ENCODE data around the gene EXOC6B.

Gene EXOC6B

DNA sequence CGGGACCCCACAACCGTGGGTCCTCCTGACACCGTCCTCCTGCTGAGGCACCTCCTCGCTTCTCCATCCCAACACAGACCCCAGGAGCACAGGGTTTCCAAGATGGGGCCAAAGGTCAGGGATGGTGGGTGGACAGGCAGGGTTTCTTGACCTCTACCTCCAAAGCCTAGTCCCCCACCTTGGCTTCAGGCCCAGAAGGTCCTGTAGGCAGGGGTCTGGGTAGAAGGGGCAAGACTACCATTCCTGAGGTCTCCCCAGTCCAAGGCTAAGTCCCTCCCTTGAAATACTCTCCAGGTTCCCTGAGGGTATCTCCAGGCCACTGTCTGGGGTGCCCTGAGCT, 685.2 kb downstream of the EXOC6B start:
- H3K79me2 ChIP-seq (ENCODE audit: insufficient read depth, low read length), result no peaks in the 10 kb centered on the region
- no peak for TF ChIP-seq EZH2 (IDR thresholded peaks at IDR 0.05; ENCODE audit: borderline replicate concordance, low read depth, low read length, severe bottlenecking)
- TF ChIP-seq, protein P1, sequence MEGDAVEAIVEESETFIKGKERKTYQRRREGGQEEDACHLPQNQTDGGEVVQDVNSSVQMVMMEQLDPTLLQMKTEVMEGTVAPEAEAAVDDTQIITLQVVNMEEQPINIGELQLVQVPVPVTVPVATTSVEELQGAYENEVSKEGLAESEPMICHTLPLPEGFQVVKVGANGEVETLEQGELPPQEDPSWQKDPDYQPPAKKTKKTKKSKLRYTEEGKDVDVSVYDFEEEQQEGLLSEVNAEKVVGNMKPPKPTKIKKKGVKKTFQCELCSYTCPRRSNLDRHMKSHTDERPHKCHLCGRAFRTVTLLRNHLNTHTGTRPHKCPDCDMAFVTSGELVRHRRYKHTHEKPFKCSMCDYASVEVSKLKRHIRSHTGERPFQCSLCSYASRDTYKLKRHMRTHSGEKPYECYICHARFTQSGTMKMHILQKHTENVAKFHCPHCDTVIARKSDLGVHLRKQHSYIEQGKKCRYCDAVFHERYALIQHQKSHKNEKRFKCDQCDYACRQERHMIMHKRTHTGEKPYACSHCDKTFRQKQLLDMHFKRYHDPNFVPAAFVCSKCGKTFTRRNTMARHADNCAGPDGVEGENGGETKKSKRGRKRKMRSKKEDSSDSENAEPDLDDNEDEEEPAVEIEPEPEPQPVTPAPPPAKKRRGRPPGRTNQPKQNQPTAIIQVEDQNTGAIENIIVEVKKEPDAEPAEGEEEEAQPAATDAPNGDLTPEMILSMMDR (IDR thresholded peaks at IDR 0.05; ENCODE audit: borderline replicate concordance, extremely low read depth, low read length, poor library complexity, severe bottlenecking), result no peak
- H2AFZ ChIP-seq (ENCODE audit: low read depth, low read length), result no peak overlapping the region
- no peak for ATAC-seq (ENCODE audit: insufficient read depth, low read depth)
- DNase-seq, result no peak
- no peaks in the 10 kb centered on the region for H3K4me1 ChIP-seq (ENCODE audit: insufficient read depth, low read length)
- no peak overlapping the region for H3K9ac ChIP-seq (ENCODE audit: low read depth, low read length)
- H3K4me2 ChIP-seq (ENCODE audit: insufficient read depth, low read length), result no peak overlapping the region
- H3K9me3 ChIP-seq (ENCODE audit: insufficient read depth, low read length, severe bottlenecking), result no peaks in the 10 kb centered on the region
- no peaks in the 10 kb centered on the region for H3K36me3 ChIP-seq (ENCODE audit: insufficient read depth, low read length)
- H4K20me1 ChIP-seq (ENCODE audit: insufficient read depth, low read length), result no peaks in the 10 kb centered on the region
- no peaks in the 10 kb centered on the region for H3K27me3 ChIP-seq (ENCODE audit: insufficient read depth, low read length, poor library complexity)
- H3K27ac ChIP-seq (ENCODE audit: low read length), result no peak overlapping the region
- H3K4me3 ChIP-seq (ENCODE audit: low read depth in 1 of 2, low read length in 2 of 2), result no peak overlapping the region

DNA sequence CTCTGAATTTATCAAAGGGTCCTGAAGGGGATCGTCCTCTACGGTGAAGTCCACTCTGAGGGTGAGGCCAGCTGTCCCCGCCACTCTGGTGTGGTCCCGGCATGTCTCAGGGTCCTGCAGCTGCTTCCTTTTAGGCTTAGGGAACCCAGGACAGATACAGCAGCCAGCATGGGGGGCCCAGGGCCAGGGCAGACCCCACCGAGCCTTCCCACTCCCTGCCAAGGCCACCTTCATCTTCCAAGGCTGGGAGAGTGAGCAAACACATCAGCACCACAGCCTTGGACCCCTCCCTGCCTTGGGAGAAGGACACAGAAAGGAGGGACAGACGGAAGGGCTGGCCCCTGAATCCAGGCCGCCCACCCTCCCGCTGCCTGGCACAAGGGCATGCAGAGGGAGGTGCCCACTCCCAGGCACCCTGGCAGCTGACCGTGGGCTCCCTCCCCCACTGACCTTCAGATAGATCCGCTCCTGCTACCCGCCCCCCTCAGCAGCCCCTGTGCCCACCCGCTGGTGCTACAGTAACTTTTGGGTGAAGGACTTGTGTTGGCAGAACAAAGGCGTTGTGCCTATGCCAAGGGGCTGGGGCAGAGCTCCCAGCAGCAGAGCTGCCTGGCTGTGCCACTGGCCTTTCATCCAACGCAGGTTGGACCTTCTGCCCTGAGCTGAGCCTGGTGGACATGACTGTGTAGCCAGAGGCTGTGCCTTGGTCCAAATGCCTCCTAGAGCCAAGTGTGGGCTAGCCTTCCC, 685.8 kb downstream of the EXOC6B start:
- Histone ChIP-seq H3K27me3 (ENCODE audit: insufficient read depth, low read length, poor library complexity) (no peaks in the 10 kb centered on the region), H3K9me3 (ENCODE audit: insufficient read depth, low read length, severe bottlenecking) (no peaks in the 10 kb centered on the region), H3K27ac (ENCODE audit: low read length) (no peak overlapping the region), H2AFZ (ENCODE audit: low read depth, low read length) (no peak overlapping the region), H3K4me3 (ENCODE audit: low read depth in 1 of 2, low read length in 2 of 2) (no peak overlapping the region), H3K4me2 (ENCODE audit: insufficient read depth, low read length) (no peak overlapping the region), H3K9ac (ENCODE audit: low read depth, low read length) (no peak overlapping the region), H3K4me1 (ENCODE audit: insufficient read depth, low read length) (no peaks in the 10 kb centered on the region), H3K79me2 (ENCODE audit: insufficient read depth, low read length) (no peaks in the 10 kb centered on the region), H3K36me3 (ENCODE audit: insufficient read depth, low read length) (no peaks in the 10 kb centered on the region), H4K20me1 (ENCODE audit: insufficient read depth, low read length) (no peaks in the 10 kb centered on the region)
- TF ChIP-seq EZH2 (IDR thresholded peaks at IDR 0.05; ENCODE audit: borderline replicate concordance, low read depth, low read length, severe bottlenecking), result no peak
- TF ChIP-seq, protein P1 (IDR thresholded peaks at IDR 0.05; ENCODE audit: borderline replicate concordance, extremely low read depth, low read length, poor library complexity, severe bottlenecking), result no peak
- ATAC-seq (ENCODE audit: insufficient read depth, low read depth) (no peak), DNase-seq (no peak)

- H3K4me2 ChIP-seq (ENCODE audit: insufficient read depth, low read length), result no peak overlapping the region
- ATAC-seq (ENCODE audit: insufficient read depth, low read depth) (no peak), DNase-seq (no peak)
- no peaks in the 10 kb centered on the region for H3K27me3 ChIP-seq (ENCODE audit: insufficient read depth, low read length, poor library complexity)
- H3K4me1 ChIP-seq (ENCODE audit: insufficient read depth, low read length), result no peaks in the 10 kb centered on the region
- H4K20me1 ChIP-seq (ENCODE audit: insufficient read depth, low read length), result no peaks in the 10 kb centered on the region
- H3K27ac ChIP-seq (ENCODE audit: low read length), result no peak overlapping the region
- no peak for TF ChIP-seq EZH2 (IDR thresholded peaks at IDR 0.05; ENCODE audit: borderline replicate concordance, low read depth, low read length, severe bottlenecking)
- TF ChIP-seq, protein P1 (IDR thresholded peaks at IDR 0.05; ENCODE audit: borderline replicate concordance, extremely low read depth, low read length, poor library complexity, severe bottlenecking), result no peak
- no peak overlapping the region for H3K4me3 ChIP-seq (ENCODE audit: low read depth in 1 of 2, low read length in 2 of 2)
- no peaks in the 10 kb centered on the region for H3K36me3 ChIP-seq (ENCODE audit: insufficient read depth, low read length)
- no peak overlapping the region for H3K9ac ChIP-seq (ENCODE audit: low read depth, low read length)
- no peaks in the 10 kb centered on the region for H3K9me3 ChIP-seq (ENCODE audit: insufficient read depth, low read length, severe bottlenecking)
- H2AFZ ChIP-seq (ENCODE audit: low read depth, low read length), result no peak overlapping the region
- H3K79me2 ChIP-seq (ENCODE audit: insufficient read depth, low read length), result no peaks in the 10 kb centered on the region
These were observed 686.4 kb downstream of the EXOC6B start for GRCh38 chr2:72139471-72139873.
